HCT116 (cell line): Measurements from ENCODE around the gene DYRK2.

ENCODE experiments used
- ELF1 ChIP-seq: IDR thresholded peaks from 2 replicates; pipeline ENCODE4 v1.6.1; 2012; ENCODE audit warnings: low read depth, borderline replicate concordance
- EZH2 ChIP-seq: fragments of 200-600 bp; sonication (generic); IDR thresholded peaks from 2 replicates; pipeline ENCODE4 v1.6.1; 2017; ENCODE audit warnings: antibody characterized with exemption, mixed run types
- FOSL1 ChIP-seq: IDR thresholded peaks from 2 replicates; pipeline ENCODE4 v1.6.1; 2012; ENCODE audit warnings: low read depth
- JUND ChIP-seq: IDR thresholded peaks from 2 replicates; pipeline ENCODE4 v1.6.1; 2012
- POLR2A ChIP-seq: IDR thresholded peaks from 2 replicates; pipeline ENCODE4 v1.7.0; 2011; ENCODE audit warnings: borderline replicate concordance; ENCODE audit not compliant: insufficient read depth, insufficient read length; ENCODE audit errors: extremely low read depth
- RAD21 ChIP-seq: IDR thresholded peaks from 2 replicates; pipeline ENCODE4 v1.6.1; 2012; ENCODE audit warnings: low read depth, mild to moderate bottlenecking
- SP1 ChIP-seq: IDR thresholded peaks from 2 replicates; pipeline ENCODE4 v1.6.1; 2012; ENCODE audit warnings: low read depth
- SRF ChIP-seq: IDR thresholded peaks from 2 replicates; pipeline ENCODE4 v1.6.1; 2012; ENCODE audit warnings: low read depth
- TCF7L2 ChIP-seq: IDR thresholded peaks from 2 replicates; pipeline ENCODE4 v1.7.0; 2011; ENCODE audit warnings: borderline replicate concordance, inconsistent platforms; ENCODE audit not compliant: insufficient read depth, insufficient read length; ENCODE audit errors: extremely low read depth
- ZNF274 ChIP-seq: fragments of 200-500 bp; sonication (Bioruptor generic); IDR thresholded peaks from 2 replicates; pipeline ENCODE4 v1.6.1; 2014; ENCODE audit warnings: mild to moderate bottlenecking, low read depth, low read length, inconsistent platforms
- TF ChIP-seq, protein P1 (sequence below): IDR thresholded peaks from 2 replicates; pipeline ENCODE4 v1.6.1; 2012

- TF ChIP-seq TCF7L2 (no peak), EZH2 (no peak), POLR2A (no peak), FOSL1 (no peak), JUND (no peak), SRF (no peak), ELF1 (no peak), ZNF274 (no peak), SP1 (no peak), RAD21 (no peak)
- TF ChIP-seq, protein P1, sequence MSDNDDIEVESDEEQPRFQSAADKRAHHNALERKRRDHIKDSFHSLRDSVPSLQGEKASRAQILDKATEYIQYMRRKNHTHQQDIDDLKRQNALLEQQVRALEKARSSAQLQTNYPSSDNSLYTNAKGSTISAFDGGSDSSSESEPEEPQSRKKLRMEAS = no peak
Observed at GRCh38 chr12:67662910-67663538, 14.5 kb downstream of the DYRK2 start.
